ENCODE measurements around the gene GRIA4. TPM values are rescaled to one million over a fixed set of nuclear protein-coding genes. Genes with fewer than 3 reads are reported as not detected.

GRIA4 gene
- total RNA-seq, 3 donors from 2014 or later (not counting 1 experiment from before 2014, with no cell fraction given) = not detected

- H3K4me1 ChIP-seq (ENCODE audit: control insufficient read depth, insufficient read depth, low read length) = no peaks in the 10 kb centered on the region
- Mint-ChIP-seq H3K27me3 (ENCODE audit: low read depth in 2 of 2) (no peaks in the 10 kb centered on the region), H3K4me3 (no peak overlapping the region), H3K36me3 (no peaks in the 10 kb centered on the region), H3K27ac (no peak overlapping the region), H3K9me3 (peaks cover 7 to 10% of the 10 kb centered on the region in 2 donors), H3K4me1 (no peaks in the 10 kb centered on the region)
- DNase-seq = no peak
- no peaks in the 10 kb centered on the region for H3K27me3 ChIP-seq (ENCODE audit: control insufficient read depth, insufficient read depth, low read length)
- no peaks in the 10 kb centered on the region for H3K9me3 ChIP-seq (ENCODE audit: control insufficient read depth, insufficient read depth, low read length)
- no peak for ATAC-seq
- H3K36me3 ChIP-seq (ENCODE audit: control insufficient read depth, insufficient read depth, low read length) = no peaks in the 10 kb centered on the region
- H3K4me3 ChIP-seq (ENCODE audit: low read length) = no peak overlapping the region
- WGBS (ENCODE audit: insufficient coverage) = 87% methylated on average over 5 of the region's 5 CpGs
- intact Hi-C loops (cut with micrococcal nuclease) = no loop called here
- no peak overlapping the region for H3K27ac ChIP-seq (ENCODE audit: low read length)
- TF ChIP-seq CTCF (IDR thresholded peaks at IDR 0.05) = no peak
Measured at GRCh38 chr11:105738986-105739795, 129.3 kb downstream of the GRIA4 start.

- Mint-ChIP-seq H3K36me3 (no peaks in the 10 kb centered on the region), H3K4me1 (no peaks in the 10 kb centered on the region), H3K27ac (no peak overlapping the region), H3K27me3 (ENCODE audit: low read depth in 2 of 2) (no peaks in the 10 kb centered on the region), H3K9me3 (peaks cover 4 to 6% of the 10 kb centered on the region in 2 donors), H3K4me3 (no peak overlapping the region)
- intact Hi-C loops (cut with micrococcal nuclease) = no loop called here
- 86% methylated on average over 2 of the region's 4 CpGs for WGBS (ENCODE audit: insufficient coverage)
- H3K36me3 ChIP-seq (ENCODE audit: control insufficient read depth, insufficient read depth, low read length) = no peaks in the 10 kb centered on the region
- H3K9me3 ChIP-seq (ENCODE audit: control insufficient read depth, insufficient read depth, low read length) = no peaks in the 10 kb centered on the region
- ATAC-seq (no peak), DNase-seq (no peak)
- H3K27me3 ChIP-seq (ENCODE audit: control insufficient read depth, insufficient read depth, low read length) = no peaks in the 10 kb centered on the region
- H3K4me1 ChIP-seq (ENCODE audit: control insufficient read depth, insufficient read depth, low read length) = no peaks in the 10 kb centered on the region
- H3K27ac ChIP-seq (ENCODE audit: low read length) = no peak overlapping the region
- no peak overlapping the region for H3K4me3 ChIP-seq (ENCODE audit: low read length)
- no peak for TF ChIP-seq CTCF (IDR thresholded peaks at IDR 0.05)
Measured at GRCh38 chr11:105740164-105740903, 130.5 kb downstream of the GRIA4 start.

GRCh38 chr11:105741488-105742020 lies 131.7 kb downstream of the GRIA4 start:
- H3K9me3 ChIP-seq (ENCODE audit: control insufficient read depth, insufficient read depth, low read length) = peaks cover under 1% of the 10 kb centered on the region
- WGBS (ENCODE audit: insufficient coverage) = 62% methylated on average over 2 of the region's 2 CpGs
- Mint-ChIP-seq H3K9me3 (peaks cover 4 to 6% of the 10 kb centered on the region in 2 donors), H3K27me3 (ENCODE audit: low read depth in 2 of 2) (no peaks in the 10 kb centered on the region), H3K36me3 (no peaks in the 10 kb centered on the region), H3K27ac (no peak overlapping the region), H3K4me1 (no peaks in the 10 kb centered on the region), H3K4me3 (no peak overlapping the region)
- H3K36me3 ChIP-seq (ENCODE audit: control insufficient read depth, insufficient read depth, low read length) = no peaks in the 10 kb centered on the region
- TF ChIP-seq CTCF (IDR thresholded peaks at IDR 0.05) = no peak
- DNase-seq (no peak), ATAC-seq (no peak)
- no peak overlapping the region for H3K27ac ChIP-seq (ENCODE audit: low read length)
- H3K27me3 ChIP-seq (ENCODE audit: control insufficient read depth, insufficient read depth, low read length) = no peaks in the 10 kb centered on the region
- intact Hi-C loops (cut with micrococcal nuclease) = no loop called here
- no peak overlapping the region for H3K4me3 ChIP-seq (ENCODE audit: low read length)
- no peaks in the 10 kb centered on the region for H3K4me1 ChIP-seq (ENCODE audit: control insufficient read depth, insufficient read depth, low read length)
